ENCODE measurements around the gene XYLB. TPM values are rescaled to one million over a fixed set of nuclear protein-coding genes. Genes with fewer than 3 reads are reported as not detected.
A peak's percentile ranks its signal among the peaks of the same experiment; 100 is the strongest.

XYLB gene
- total RNA-seq, 3 donors from 2014 or later = 9.7 to 27.7 (median 16.3) TPM

- no peaks in the 10 kb centered on the region for H3K36me3 ChIP-seq (ENCODE audit: low read depth)
- no peak for TF ChIP-seq CTCF (IDR thresholded peaks at IDR 0.05)
- no peaks in the 10 kb centered on the region for H3K9me3 ChIP-seq
- ATAC-seq (no peak), DNase-seq (no peak)
- intact Hi-C loops (cut with DNase I, micrococcal nuclease) = no loop called here
- peaks cover 4% of the 10 kb centered on the region for H3K4me1 ChIP-seq (ENCODE audit: low read depth)
- H3K4me3 ChIP-seq = no peak overlapping the region
Measured at GRCh38 chr3:38343797-38344594, 2.6 kb upstream of the XYLB start.

- no peaks in the 10 kb centered on the region for H3K36me3 ChIP-seq (ENCODE audit: low read depth)
- peak; percentile 47 for ATAC-seq
- intact Hi-C loops (cut with DNase I, micrococcal nuclease) = loop anchor here (5.0 kb wide), 2 partner anchors 131 to 136 kb away; no protein-coding TSS in a partner anchor
- H3K4me1 ChIP-seq (ENCODE audit: low read depth) = peaks cover 4% of the 10 kb centered on the region
- H3K9me3 ChIP-seq = no peaks in the 10 kb centered on the region
- no peak overlapping the region for H3K4me3 ChIP-seq
- DNase-seq = no peak
- no peak for TF ChIP-seq CTCF (IDR thresholded peaks at IDR 0.05)
Measured at GRCh38 chr3:38345879-38346586, 552 bp upstream of the XYLB start.

GRCh38 chr3:38347421-38348200 lies 1.0 kb downstream of the XYLB start:
- Histone ChIP-seq H3K9me3 (no peaks in the 10 kb centered on the region), H3K4me1 (ENCODE audit: low read depth) (peaks cover 4% of the 10 kb centered on the region), H3K4me3 (peak overlapping the region; percentile 51), H3K36me3 (ENCODE audit: low read depth) (no peaks in the 10 kb centered on the region)
- DNase-seq = peak in 2 of 3 donors; percentile 49 to 57
- TF ChIP-seq CTCF (IDR thresholded peaks at IDR 0.05) = no peak
- peak; percentile 50 for ATAC-seq
- intact Hi-C loops (cut with DNase I, micrococcal nuclease) = loop anchor here (5.0 kb wide), 2 partner anchors 130 to 135 kb away; no protein-coding TSS in a partner anchor

- TF ChIP-seq CTCF (IDR thresholded peaks at IDR 0.05) = no peak
- DNase-seq = no peak
- Histone ChIP-seq H3K4me1 (ENCODE audit: low read depth) (peaks cover 4% of the 10 kb centered on the region), H3K36me3 (ENCODE audit: low read depth) (no peaks in the 10 kb centered on the region), H3K9me3 (no peaks in the 10 kb centered on the region), H3K4me3 (no peak overlapping the region)
- no peak for ATAC-seq
- intact Hi-C loops (cut with DNase I, micrococcal nuclease) = loop anchor here (5.0 kb wide), 2 partner anchors 128 to 133 kb away; no protein-coding TSS in a partner anchor
Measured at GRCh38 chr3:38348903-38349302, 2.3 kb downstream of the XYLB start.

GRCh38 chr3:38349684-38350359 lies 3.2 kb downstream of the XYLB start:
- intact Hi-C loops (cut with DNase I, micrococcal nuclease) = loop anchor here (5.0 kb wide), 2 partner anchors 127 to 132 kb away; no protein-coding TSS in a partner anchor
- ATAC-seq (no peak), DNase-seq (no peak)
- Histone ChIP-seq H3K4me1 (ENCODE audit: low read depth) (peaks cover 11% of the 10 kb centered on the region), H3K36me3 (ENCODE audit: low read depth) (no peaks in the 10 kb centered on the region), H3K4me3 (no peak overlapping the region), H3K9me3 (no peaks in the 10 kb centered on the region)
- no peak for TF ChIP-seq CTCF (IDR thresholded peaks at IDR 0.05)

Data from mucosa of descending colon (tissue), 3 donors.